GM12878 (cell line): Measurements from ENCODE around the gene SLC9A8.

Experiments
- BCL11A ChIP-seq: IDR thresholded peaks from 2 replicates; pipeline ENCODE4 v1.6.1; 2011; ENCODE audit warnings: low read depth, low read length
- CEBPB ChIP-seq, 2 experiments: fragments of 150-350 bp in 1 of 2; IDR thresholded peaks; 2 replicates each; pipeline ENCODE4 v1.6.1; 2012 to 2014; ENCODE audit warnings: low read depth in 2 of 2, low read length in 2 of 2, borderline replicate concordance in 1 of 2, inconsistent platforms in 1 of 2
- CTCF ChIP-seq, 3 experiments: IDR thresholded peaks in 2 of 3; conservative IDR thresholded peaks in 1 of 3; 2 replicates each; pipeline ENCODE4 v1.5.1; 2011; ENCODE audit warnings: low read depth in 3 of 3, low read length in 3 of 3, mild to moderate bottlenecking in 3 of 3, control low read depth in 2 of 3, moderate library complexity in 2 of 3, inconsistent platforms in 1 of 3, mixed read lengths in 1 of 3; ENCODE audit not compliant: control insufficient read depth in 2 of 3, insufficient read depth in 1 of 3; ENCODE audit errors: extremely low read depth in 1 of 3
- IKZF2 ChIP-seq, 2 experiments: fragments of 450-650 bp; IDR thresholded peaks; 2 replicates each; pipeline ENCODE4 v1.6.1; 2017; ENCODE audit warnings: mild to moderate bottlenecking in 2 of 2, moderate library complexity in 2 of 2
- IRF4 ChIP-seq: IDR thresholded peaks from 2 replicates; pipeline ENCODE4 v1.6.1; 2011; ENCODE audit warnings: low read depth, low read length
- MXI1 ChIP-seq: fragments of 150-350 bp; IDR thresholded peaks from 2 replicates; pipeline ENCODE4 v1.6.1; 2011; ENCODE audit warnings: low read depth, mild to moderate bottlenecking, inconsistent platforms, low read length, improper control_type of control experiment
- POLR2AphosphoS2 ChIP-seq: IDR thresholded peaks from 2 replicates; pipeline ENCODE4 v1.6.1; 2011; ENCODE audit warnings: low read depth, mild to moderate bottlenecking, low read length, improper control_type of control experiment, moderate library complexity
- POLR2AphosphoS5 ChIP-seq: IDR thresholded peaks from 2 replicates; pipeline ENCODE4 v1.6.1; 2011; ENCODE audit warnings: mild to moderate bottlenecking, low read length, inconsistent platforms
- REST ChIP-seq: IDR thresholded peaks from 2 replicates; pipeline ENCODE4 v1.6.1; 2012; ENCODE audit warnings: mild to moderate bottlenecking, low read depth, low read length
- ZZZ3 ChIP-seq: IDR thresholded peaks from 2 replicates; pipeline ENCODE4 v1.6.1; 2011; ENCODE audit warnings: low read depth; ENCODE audit not compliant: control insufficient read depth, insufficient read length
- TF ChIP-seq, protein P1 (sequence below): IDR thresholded peaks from 2 replicates; pipeline ENCODE4 v1.6.1; 2012; ENCODE audit warnings: low read depth, low read length, improper control_type of control experiment
- TF ChIP-seq, protein P2 (sequence below): fragments of 450-650 bp; formaldehyde crosslinking; IDR thresholded peaks from 2 replicates; pipeline ENCODE4 v1.5.0; 2022; ENCODE audit warnings: mild to moderate bottlenecking, missing genetic modification characterization

GRCh38 chr20:49794336-49795134 is 18.1 kb upstream of the SLC9A8 start:
- TF ChIP-seq BCL11A = no peak
- no peak for TF ChIP-seq CTCF (IDR thresholded peaks at IDR 0.05 in 2 of 3, conservative IDR thresholded peaks at IDR 0.05 in 1 of 3; ENCODE audit: control insufficient read depth in 2 of 3, extremely low read depth in 1 of 3, insufficient read depth in 1 of 3, low read depth in 3 of 3, low read length in 3 of 3)
- no peak for TF ChIP-seq POLR2AphosphoS5
- TF ChIP-seq POLR2AphosphoS2 = no peak
- TF ChIP-seq IRF4 = no peak
- TF ChIP-seq REST = no peak
- no peak for TF ChIP-seq CEBPB (IDR thresholded peaks at IDR 0.05; ENCODE audit: borderline replicate concordance in 1 of 2, low read depth in 2 of 2, low read length in 2 of 2)
- no peak for TF ChIP-seq IKZF2 (IDR thresholded peaks at IDR 0.05)
- TF ChIP-seq, protein P1, sequence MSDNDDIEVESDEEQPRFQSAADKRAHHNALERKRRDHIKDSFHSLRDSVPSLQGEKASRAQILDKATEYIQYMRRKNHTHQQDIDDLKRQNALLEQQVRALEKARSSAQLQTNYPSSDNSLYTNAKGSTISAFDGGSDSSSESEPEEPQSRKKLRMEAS = no peak
- no peak for TF ChIP-seq ZZZ3
- TF ChIP-seq, protein P2, sequence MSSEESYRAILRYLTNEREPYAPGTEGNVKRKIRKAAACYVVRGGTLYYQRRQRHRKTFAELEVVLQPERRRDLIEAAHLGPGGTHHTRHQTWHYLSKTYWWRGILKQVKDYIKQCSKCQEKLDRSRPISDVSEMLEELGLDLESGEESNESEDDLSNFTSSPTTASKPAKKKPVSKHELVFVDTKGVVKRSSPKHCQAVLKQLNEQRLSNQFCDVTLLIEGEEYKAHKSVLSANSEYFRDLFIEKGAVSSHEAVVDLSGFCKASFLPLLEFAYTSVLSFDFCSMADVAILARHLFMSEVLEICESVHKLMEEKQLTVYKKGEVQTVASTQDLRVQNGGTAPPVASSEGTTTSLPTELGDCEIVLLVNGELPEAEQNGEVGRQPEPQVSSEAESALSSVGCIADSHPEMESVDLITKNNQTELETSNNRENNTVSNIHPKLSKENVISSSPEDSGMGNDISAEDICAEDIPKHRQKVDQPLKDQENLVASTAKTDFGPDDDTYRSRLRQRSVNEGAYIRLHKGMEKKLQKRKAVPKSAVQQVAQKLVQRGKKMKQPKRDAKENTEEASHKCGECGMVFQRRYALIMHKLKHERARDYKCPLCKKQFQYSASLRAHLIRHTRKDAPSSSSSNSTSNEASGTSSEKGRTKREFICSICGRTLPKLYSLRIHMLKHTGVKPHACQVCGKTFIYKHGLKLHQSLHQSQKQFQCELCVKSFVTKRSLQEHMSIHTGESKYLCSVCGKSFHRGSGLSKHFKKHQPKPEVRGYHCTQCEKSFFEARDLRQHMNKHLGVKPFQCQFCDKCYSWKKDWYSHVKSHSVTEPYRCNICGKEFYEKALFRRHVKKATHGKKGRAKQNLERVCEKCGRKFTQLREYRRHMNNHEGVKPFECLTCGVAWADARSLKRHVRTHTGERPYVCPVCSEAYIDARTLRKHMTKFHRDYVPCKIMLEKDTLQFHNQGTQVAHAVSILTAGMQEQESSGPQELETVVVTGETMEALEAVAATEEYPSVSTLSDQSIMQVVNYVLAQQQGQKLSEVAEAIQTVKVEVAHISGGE = no peak
- TF ChIP-seq MXI1 = no peak
